ENCODE results near the gene FLNC. TPM values are rescaled to one million over a fixed set of nuclear protein-coding genes. Genes with fewer than 3 reads are reported as not detected.
A peak's percentile ranks its signal among the peaks of the same experiment; 100 is the strongest.

FLNC gene
- total and polyA plus RNA-seq, 2 of the 13 experiments (the other 11 are each of a cell fraction or from before 2014, with no cell fraction given), result 0.02 TPM; not detected in 1

- TF ChIP-seq MAF1 (CRISPR knock-in tag; IDR thresholded peaks at IDR 0.05; ENCODE audit: borderline replicate concordance), result no peak
- no peak for TF ChIP-seq TARDBP (CRISPR knock-in tag; IDR thresholded peaks at IDR 0.05)
- no peak for TF ChIP-seq ZNF530 (CRISPR knock-in tag; IDR thresholded peaks at IDR 0.05; ENCODE audit: low read depth)
- no peak for TF ChIP-seq WIZ (CRISPR knock-in tag; IDR thresholded peaks at IDR 0.05)
- TF ChIP-seq FIP1L1 (IDR thresholded peaks at IDR 0.05; ENCODE audit: borderline replicate concordance, insufficient read depth, low read depth, low read length), result no peak
- TF ChIP-seq, protein P1, sequence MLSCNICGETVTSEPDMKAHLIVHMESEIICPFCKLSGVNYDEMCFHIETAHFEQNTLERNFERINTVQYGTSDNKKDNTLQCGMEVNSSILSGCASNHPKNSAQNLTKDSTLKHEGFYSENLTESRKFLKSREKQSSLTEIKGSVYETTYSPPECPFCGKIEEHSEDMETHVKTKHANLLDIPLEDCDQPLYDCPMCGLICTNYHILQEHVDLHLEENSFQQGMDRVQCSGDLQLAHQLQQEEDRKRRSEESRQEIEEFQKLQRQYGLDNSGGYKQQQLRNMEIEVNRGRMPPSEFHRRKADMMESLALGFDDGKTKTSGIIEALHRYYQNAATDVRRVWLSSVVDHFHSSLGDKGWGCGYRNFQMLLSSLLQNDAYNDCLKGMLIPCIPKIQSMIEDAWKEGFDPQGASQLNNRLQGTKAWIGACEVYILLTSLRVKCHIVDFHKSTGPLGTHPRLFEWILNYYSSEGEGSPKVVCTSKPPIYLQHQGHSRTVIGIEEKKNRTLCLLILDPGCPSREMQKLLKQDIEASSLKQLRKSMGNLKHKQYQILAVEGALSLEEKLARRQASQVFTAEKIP (CRISPR knock-in tag; IDR thresholded peaks at IDR 0.05; ENCODE audit: borderline replicate concordance), result no peak
- TF ChIP-seq, protein P2, sequence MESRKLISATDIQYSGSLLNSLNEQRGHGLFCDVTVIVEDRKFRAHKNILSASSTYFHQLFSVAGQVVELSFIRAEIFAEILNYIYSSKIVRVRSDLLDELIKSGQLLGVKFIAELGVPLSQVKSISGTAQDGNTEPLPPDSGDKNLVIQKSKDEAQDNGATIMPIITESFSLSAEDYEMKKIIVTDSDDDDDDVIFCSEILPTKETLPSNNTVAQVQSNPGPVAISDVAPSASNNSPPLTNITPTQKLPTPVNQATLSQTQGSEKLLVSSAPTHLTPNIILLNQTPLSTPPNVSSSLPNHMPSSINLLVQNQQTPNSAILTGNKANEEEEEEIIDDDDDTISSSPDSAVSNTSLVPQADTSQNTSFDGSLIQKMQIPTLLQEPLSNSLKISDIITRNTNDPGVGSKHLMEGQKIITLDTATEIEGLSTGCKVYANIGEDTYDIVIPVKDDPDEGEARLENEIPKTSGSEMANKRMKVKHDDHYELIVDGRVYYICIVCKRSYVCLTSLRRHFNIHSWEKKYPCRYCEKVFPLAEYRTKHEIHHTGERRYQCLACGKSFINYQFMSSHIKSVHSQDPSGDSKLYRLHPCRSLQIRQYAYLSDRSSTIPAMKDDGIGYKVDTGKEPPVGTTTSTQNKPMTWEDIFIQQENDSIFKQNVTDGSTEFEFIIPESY (CRISPR knock-in tag; IDR thresholded peaks at IDR 0.05), result peak; percentile 62
- TF ChIP-seq ZNF790 (CRISPR knock-in tag; IDR thresholded peaks at IDR 0.05; ENCODE audit: borderline replicate concordance), result no peak
- TF ChIP-seq YEATS4 (CRISPR knock-in tag; IDR thresholded peaks at IDR 0.05; ENCODE audit: borderline replicate concordance), result no peak
- TF ChIP-seq RAD21 (CRISPR knock-in tag; IDR thresholded peaks at IDR 0.05), result 0 out of 2 replicates have a peak, but pooled peaks have one; percentile 40
- no peak for TF ChIP-seq FLYWCH1 (CRISPR knock-in tag; IDR thresholded peaks at IDR 0.05)
- no peak for TF ChIP-seq ZFP36 (IDR thresholded peaks at IDR 0.05; ENCODE audit: borderline replicate concordance, low read depth, low read length, partially characterized antibody)
- TF ChIP-seq DPF2 (CRISPR knock-in tag; IDR thresholded peaks at IDR 0.05; ENCODE audit: borderline replicate concordance, low read depth), result no peak
- TF ChIP-seq, protein P3, sequence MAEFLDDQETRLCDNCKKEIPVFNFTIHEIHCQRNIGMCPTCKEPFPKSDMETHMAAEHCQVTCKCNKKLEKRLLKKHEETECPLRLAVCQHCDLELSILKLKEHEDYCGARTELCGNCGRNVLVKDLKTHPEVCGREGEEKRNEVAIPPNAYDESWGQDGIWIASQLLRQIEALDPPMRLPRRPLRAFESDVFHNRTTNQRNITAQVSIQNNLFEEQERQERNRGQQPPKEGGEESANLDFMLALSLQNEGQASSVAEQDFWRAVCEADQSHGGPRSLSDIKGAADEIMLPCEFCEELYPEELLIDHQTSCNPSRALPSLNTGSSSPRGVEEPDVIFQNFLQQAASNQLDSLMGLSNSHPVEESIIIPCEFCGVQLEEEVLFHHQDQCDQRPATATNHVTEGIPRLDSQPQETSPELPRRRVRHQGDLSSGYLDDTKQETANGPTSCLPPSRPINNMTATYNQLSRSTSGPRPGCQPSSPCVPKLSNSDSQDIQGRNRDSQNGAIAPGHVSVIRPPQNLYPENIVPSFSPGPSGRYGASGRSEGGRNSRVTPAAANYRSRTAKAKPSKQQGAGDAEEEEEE (CRISPR knock-in tag; IDR thresholded peaks at IDR 0.05; ENCODE audit: borderline replicate concordance), result no peak
- TF ChIP-seq, protein P4, sequence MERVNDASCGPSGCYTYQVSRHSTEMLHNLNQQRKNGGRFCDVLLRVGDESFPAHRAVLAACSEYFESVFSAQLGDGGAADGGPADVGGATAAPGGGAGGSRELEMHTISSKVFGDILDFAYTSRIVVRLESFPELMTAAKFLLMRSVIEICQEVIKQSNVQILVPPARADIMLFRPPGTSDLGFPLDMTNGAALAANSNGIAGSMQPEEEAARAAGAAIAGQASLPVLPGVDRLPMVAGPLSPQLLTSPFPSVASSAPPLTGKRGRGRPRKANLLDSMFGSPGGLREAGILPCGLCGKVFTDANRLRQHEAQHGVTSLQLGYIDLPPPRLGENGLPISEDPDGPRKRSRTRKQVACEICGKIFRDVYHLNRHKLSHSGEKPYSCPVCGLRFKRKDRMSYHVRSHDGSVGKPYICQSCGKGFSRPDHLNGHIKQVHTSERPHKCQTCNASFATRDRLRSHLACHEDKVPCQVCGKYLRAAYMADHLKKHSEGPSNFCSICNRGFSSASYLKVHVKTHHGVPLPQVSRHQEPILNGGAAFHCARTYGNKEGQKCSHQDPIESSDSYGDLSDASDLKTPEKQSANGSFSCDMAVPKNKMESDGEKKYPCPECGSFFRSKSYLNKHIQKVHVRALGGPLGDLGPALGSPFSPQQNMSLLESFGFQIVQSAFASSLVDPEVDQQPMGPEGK (CRISPR knock-in tag; IDR thresholded peaks at IDR 0.05), result peak; percentile 67; the same call in 1 of the 2 replicates
- no peak for TF ChIP-seq ZNF430 (CRISPR knock-in tag; IDR thresholded peaks at IDR 0.05)
- no peak for TF ChIP-seq SP1 (IDR thresholded peaks at IDR 0.05)
- TF ChIP-seq SP1 (CRISPR knock-in tag; IDR thresholded peaks at IDR 0.05), result 0 out of 2 replicates have a peak, but pooled peaks have one; percentile 11
- TF ChIP-seq, protein P5, sequence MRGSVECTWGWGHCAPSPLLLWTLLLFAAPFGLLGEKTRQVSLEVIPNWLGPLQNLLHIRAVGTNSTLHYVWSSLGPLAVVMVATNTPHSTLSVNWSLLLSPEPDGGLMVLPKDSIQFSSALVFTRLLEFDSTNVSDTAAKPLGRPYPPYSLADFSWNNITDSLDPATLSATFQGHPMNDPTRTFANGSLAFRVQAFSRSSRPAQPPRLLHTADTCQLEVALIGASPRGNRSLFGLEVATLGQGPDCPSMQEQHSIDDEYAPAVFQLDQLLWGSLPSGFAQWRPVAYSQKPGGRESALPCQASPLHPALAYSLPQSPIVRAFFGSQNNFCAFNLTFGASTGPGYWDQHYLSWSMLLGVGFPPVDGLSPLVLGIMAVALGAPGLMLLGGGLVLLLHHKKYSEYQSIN (CRISPR knock-in tag; IDR thresholded peaks at IDR 0.05; ENCODE audit: borderline replicate concordance), result no peak
Measured at GRCh38 chr7:128841921-128842673, 11.9 kb downstream of the FLNC start (continued).
